ENCODE data around the gene FGFBP1.

The FGFBP1 gene

DNA sequence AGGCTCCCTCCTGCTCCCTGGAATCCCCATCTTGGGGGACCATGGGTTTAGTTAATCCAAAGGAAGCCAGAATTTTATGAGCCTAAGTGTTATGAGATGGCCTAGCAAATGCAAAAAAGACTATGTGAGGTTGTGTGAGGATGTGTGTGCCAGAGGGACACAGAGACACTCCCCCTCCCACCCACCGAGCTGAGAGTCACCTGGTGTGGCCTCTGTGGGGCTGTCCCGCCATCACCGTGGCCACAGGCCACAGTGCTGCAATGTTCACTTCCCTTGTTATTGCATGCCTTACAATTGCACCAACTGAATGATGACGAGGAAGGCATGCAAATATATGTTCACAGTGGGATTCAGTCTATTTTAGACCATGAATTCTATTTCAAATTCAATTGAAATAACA, 25.0 kb upstream of the FGFBP1 start:
- Histone ChIP-seq H3K9me3 (ENCODE audit: insufficient read depth, low read depth, low read length) (peaks cover 4% of the 10 kb centered on the region), H3K27me3 (ENCODE audit: insufficient read depth, low read length) (no peaks in the 10 kb centered on the region), H3K4me3 (ENCODE audit: low read length) (no peak overlapping the region), H3K36me3 (ENCODE audit: insufficient read depth, low read length) (peaks cover 9% of the 10 kb centered on the region), H3K9ac (ENCODE audit: low read depth, low read length) (no peak overlapping the region), H3K4me1 (ENCODE audit: insufficient read depth, low read length) (no peaks in the 10 kb centered on the region), H3K27ac (ENCODE audit: low read depth, low read length) (no peak overlapping the region)
- WGBS = 90% methylated on average over 4 of the region's 4 CpGs

DNA sequence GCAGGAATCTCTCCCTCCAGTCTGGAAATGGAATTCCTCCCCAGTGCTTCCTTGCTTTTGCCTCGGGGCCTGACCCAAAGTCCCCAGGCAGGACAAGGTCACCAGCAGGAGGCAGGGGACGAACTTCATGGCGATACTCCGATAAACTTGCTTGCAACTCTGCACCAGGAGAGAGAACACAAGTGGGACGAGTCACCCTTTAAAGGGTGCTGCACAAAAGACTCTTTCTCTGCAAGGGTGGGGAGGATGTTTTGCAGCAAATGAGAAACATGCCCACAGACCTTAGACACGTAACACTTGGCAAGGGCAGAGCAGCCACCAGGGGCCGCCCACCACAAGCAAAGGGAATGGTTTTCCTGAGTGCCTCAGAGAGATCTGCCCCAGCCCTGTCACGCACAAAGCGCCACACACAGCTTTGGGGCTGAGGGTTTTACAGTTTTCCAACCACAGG, 24.5 kb upstream of the FGFBP1 start, which contains the start of gene FGFBP2:
TSS of gene FGFBP2 (minus strand) at position 175 of the 451 bp plus-strand sequence. CDS start at position 129, 46 bp downstream.
- peaks cover 4% of the 10 kb centered on the region; the same call in 1 of the 2 replicates for H3K36me3 ChIP-seq (ENCODE audit: insufficient read depth, low read length)
- H3K27ac ChIP-seq (ENCODE audit: low read depth, low read length) = no peak within 1 kb of the TSS
- no peak within 1 kb of the TSS for H3K4me3 ChIP-seq (ENCODE audit: low read length)
- peaks cover 3% of the 10 kb centered on the region; the same call in 1 of the 2 replicates for H3K4me1 ChIP-seq (ENCODE audit: insufficient read depth, low read length)
- H3K9me3 ChIP-seq (ENCODE audit: insufficient read depth, low read depth, low read length) = peaks cover 4% of the 10 kb centered on the region
- no peaks in the 10 kb centered on the region for H3K27me3 ChIP-seq (ENCODE audit: insufficient read depth, low read length)
- WGBS = 58% methylated on average over 9 of the region's 9 CpGs
- H3K9ac ChIP-seq (ENCODE audit: low read depth, low read length) = no peak within 1 kb of the TSS

GRCh38 chr4:15961781-15962510, 23.4 kb upstream of the FGFBP1 start:
- WGBS = 91% methylated on average over 16 of the region's 16 CpGs
- H3K9me3 ChIP-seq (ENCODE audit: insufficient read depth, low read depth, low read length) = peaks cover 4% of the 10 kb centered on the region
- no peaks in the 10 kb centered on the region for H3K36me3 ChIP-seq (ENCODE audit: insufficient read depth, low read length)
- H3K27ac ChIP-seq (ENCODE audit: low read depth, low read length) = no peak overlapping the region
- H3K9ac ChIP-seq (ENCODE audit: low read depth, low read length) = no peak overlapping the region
- H3K4me1 ChIP-seq (ENCODE audit: insufficient read depth, low read length) = peaks cover 7% of the 10 kb centered on the region; the same call in 1 of the 2 replicates
- no peak overlapping the region for H3K4me3 ChIP-seq (ENCODE audit: low read length)
- H3K27me3 ChIP-seq (ENCODE audit: insufficient read depth, low read length) = no peaks in the 10 kb centered on the region

DNA sequence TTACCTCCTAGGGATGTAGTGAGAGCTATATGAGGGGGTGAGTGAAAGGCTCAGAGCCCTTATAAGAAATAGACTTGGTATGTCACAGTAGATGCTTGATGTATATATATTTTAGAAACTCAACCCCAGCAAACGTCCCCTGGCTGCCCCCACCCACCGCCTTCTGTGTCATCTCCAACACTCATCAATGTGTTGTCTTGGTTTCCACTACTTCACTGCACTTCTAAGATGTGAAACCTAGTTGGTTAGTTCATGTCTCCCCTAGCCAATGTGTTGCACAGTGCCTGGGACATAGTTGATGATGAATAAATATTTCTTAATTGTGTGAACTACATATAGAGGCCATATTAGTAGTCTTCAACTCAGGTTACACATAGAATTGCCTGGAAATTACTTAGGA, 20.0 kb upstream of the FGFBP1 start:
- Histone ChIP-seq H3K4me1 (ENCODE audit: insufficient read depth, low read length) (peaks cover 7% of the 10 kb centered on the region; the same call in 1 of the 2 replicates), H3K27ac (ENCODE audit: low read depth, low read length) (no peak overlapping the region), H3K9me3 (ENCODE audit: insufficient read depth, low read depth, low read length) (peaks cover 16% of the 10 kb centered on the region; the same call in 1 of the 2 replicates), H3K36me3 (ENCODE audit: insufficient read depth, low read length) (no peaks in the 10 kb centered on the region), H3K4me3 (ENCODE audit: low read length) (no peak overlapping the region), H3K9ac (ENCODE audit: low read depth, low read length) (no peak overlapping the region), H3K27me3 (ENCODE audit: insufficient read depth, low read length) (no peaks in the 10 kb centered on the region)
- 77% methylated on average over 2 of the region's 2 CpGs for WGBS

DNA sequence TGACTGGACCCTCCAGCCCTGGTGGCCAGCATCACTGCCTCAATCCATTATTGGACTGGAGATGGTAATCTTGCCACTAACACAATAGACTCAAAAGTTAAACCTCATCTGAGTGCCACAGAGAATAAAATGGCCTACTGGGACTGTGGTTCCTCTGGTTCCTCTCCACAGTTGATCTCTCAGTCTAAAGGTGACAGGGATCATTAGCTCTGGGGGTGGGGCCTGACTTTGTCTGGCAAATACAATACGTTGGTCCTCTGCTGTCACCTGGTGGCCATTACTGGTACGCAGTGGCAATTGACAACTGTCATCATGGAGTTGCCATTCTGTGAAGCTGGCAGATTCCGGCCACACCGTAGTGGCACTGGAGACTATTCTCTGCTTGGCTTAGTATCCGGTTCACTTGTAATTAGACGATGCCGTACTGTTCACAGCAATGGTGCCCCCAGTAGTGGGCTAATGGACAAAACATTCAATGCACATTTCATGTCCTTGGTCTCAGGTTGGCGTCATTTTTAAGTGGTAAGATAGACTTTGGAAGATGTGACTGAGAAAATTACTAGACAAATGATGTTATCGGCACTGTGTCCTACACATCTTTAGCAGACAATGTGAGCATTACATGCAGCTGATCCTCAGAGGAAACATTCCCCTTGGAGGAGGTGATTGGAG, 17.8 kb upstream of the FGFBP1 start:
- no peaks in the 10 kb centered on the region for H3K36me3 ChIP-seq (ENCODE audit: insufficient read depth, low read length)
- H3K27ac ChIP-seq (ENCODE audit: low read depth, low read length) = no peak overlapping the region
- peaks cover 18% of the 10 kb centered on the region; the same call in 1 of the 2 replicates for H3K9me3 ChIP-seq (ENCODE audit: insufficient read depth, low read depth, low read length)
- no peaks in the 10 kb centered on the region for H3K27me3 ChIP-seq (ENCODE audit: insufficient read depth, low read length)
- no peak overlapping the region for H3K9ac ChIP-seq (ENCODE audit: low read depth, low read length)
- H3K4me3 ChIP-seq (ENCODE audit: low read length) = no peak overlapping the region
- 59% methylated on average over 9 of the region's 9 CpGs for WGBS
- H3K4me1 ChIP-seq (ENCODE audit: insufficient read depth, low read length) = peaks cover 7% of the 10 kb centered on the region; the same call in 1 of the 2 replicates

GRCh38 chr4:15955670-15956069, 17.1 kb upstream of the FGFBP1 start:
- H3K4me1 ChIP-seq (ENCODE audit: insufficient read depth, low read length) = peaks cover 7% of the 10 kb centered on the region; the same call in 1 of the 2 replicates
- no peak overlapping the region for H3K4me3 ChIP-seq (ENCODE audit: low read length)
- no peak overlapping the region for H3K9ac ChIP-seq (ENCODE audit: low read depth, low read length)
- H3K9me3 ChIP-seq (ENCODE audit: insufficient read depth, low read depth, low read length) = peaks cover 18% of the 10 kb centered on the region; the same call in 1 of the 2 replicates
- no peak overlapping the region for H3K27ac ChIP-seq (ENCODE audit: low read depth, low read length)
- H3K36me3 ChIP-seq (ENCODE audit: insufficient read depth, low read length) = no peaks in the 10 kb centered on the region
- no peaks in the 10 kb centered on the region for H3K27me3 ChIP-seq (ENCODE audit: insufficient read depth, low read length)
- 89% methylated on average over 3 of the region's 3 CpGs for whole genome bisulfite sequencing

GRCh38 chr4:15953625-15954024, 15.1 kb upstream of the FGFBP1 start:
- Histone ChIP-seq H3K36me3 (ENCODE audit: insufficient read depth, low read length) (no peaks in the 10 kb centered on the region), H3K27me3 (ENCODE audit: insufficient read depth, low read length) (no peaks in the 10 kb centered on the region), H3K4me1 (ENCODE audit: insufficient read depth, low read length) (peaks cover 7% of the 10 kb centered on the region; the same call in 1 of the 2 replicates), H3K27ac (ENCODE audit: low read depth, low read length) (no peak overlapping the region), H3K4me3 (ENCODE audit: low read length) (no peak overlapping the region), H3K9ac (ENCODE audit: low read depth, low read length) (no peak overlapping the region), H3K9me3 (ENCODE audit: insufficient read depth, low read depth, low read length) (peaks cover 18% of the 10 kb centered on the region; the same call in 1 of the 2 replicates)
- WGBS = 96% methylated on average over 2 of the region's 5 CpGs

GRCh38 chr4:15951781-15952180, 13.2 kb upstream of the FGFBP1 start:
- H3K4me3 ChIP-seq (ENCODE audit: low read length) = no peak overlapping the region
- H3K27ac ChIP-seq (ENCODE audit: low read depth, low read length) = no peak overlapping the region
- no peaks in the 10 kb centered on the region for H3K27me3 ChIP-seq (ENCODE audit: insufficient read depth, low read length)
- H3K4me1 ChIP-seq (ENCODE audit: insufficient read depth, low read length) = no peaks in the 10 kb centered on the region
- H3K9ac ChIP-seq (ENCODE audit: low read depth, low read length) = no peak overlapping the region
- H3K36me3 ChIP-seq (ENCODE audit: insufficient read depth, low read length) = no peaks in the 10 kb centered on the region
- peaks cover 18% of the 10 kb centered on the region; the same call in 1 of the 2 replicates for H3K9me3 ChIP-seq (ENCODE audit: insufficient read depth, low read depth, low read length)

DNA sequence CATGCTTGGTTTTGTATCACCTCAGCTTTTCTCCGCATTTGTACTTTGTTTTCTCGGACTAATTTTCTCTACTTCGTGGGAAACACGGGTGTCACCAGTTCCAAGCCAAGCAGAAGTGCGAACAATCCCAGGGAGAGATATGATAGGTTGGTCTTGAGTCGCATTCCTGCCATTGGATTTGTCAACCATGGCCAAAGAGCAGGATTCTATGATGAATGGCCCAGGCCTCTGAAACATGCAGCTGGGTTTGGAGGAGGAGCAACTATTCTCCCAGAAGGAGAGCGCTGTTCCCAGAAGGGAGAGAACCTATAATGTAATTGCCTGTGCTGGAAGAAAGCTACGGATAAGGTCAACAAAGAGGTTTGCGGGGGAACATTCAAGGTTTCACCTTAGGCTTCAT, 10.3 kb upstream of the FGFBP1 start:
- Histone ChIP-seq H3K27me3 (ENCODE audit: insufficient read depth, low read length) (no peaks in the 10 kb centered on the region), H3K4me3 (ENCODE audit: low read length) (no peak overlapping the region), H3K9me3 (ENCODE audit: insufficient read depth, low read depth, low read length) (peaks cover 5% of the 10 kb centered on the region; the same call in 1 of the 2 replicates), H3K9ac (ENCODE audit: low read depth, low read length) (no peak overlapping the region), H3K36me3 (ENCODE audit: insufficient read depth, low read length) (no peaks in the 10 kb centered on the region), H3K4me1 (ENCODE audit: insufficient read depth, low read length) (no peaks in the 10 kb centered on the region), H3K27ac (ENCODE audit: low read depth, low read length) (no peak overlapping the region)
- WGBS = 92% methylated on average over 9 of the region's 9 CpGs

- Histone ChIP-seq H3K27ac (ENCODE audit: low read depth, low read length) (no peak overlapping the region), H3K4me3 (ENCODE audit: low read length) (no peak overlapping the region), H3K4me1 (ENCODE audit: insufficient read depth, low read length) (no peaks in the 10 kb centered on the region), H3K9me3 (ENCODE audit: insufficient read depth, low read depth, low read length) (no peaks in the 10 kb centered on the region), H3K36me3 (ENCODE audit: insufficient read depth, low read length) (no peaks in the 10 kb centered on the region), H3K27me3 (ENCODE audit: insufficient read depth, low read length) (no peaks in the 10 kb centered on the region), H3K9ac (ENCODE audit: low read depth, low read length) (no peak overlapping the region)
- 93% methylated on average over 8 of the region's 8 CpGs for WGBS
Observed at GRCh38 chr4:15947684-15948083, 9.1 kb upstream of the FGFBP1 start.

GRCh38 chr4:15945516-15945915, 7.0 kb upstream of the FGFBP1 start:
- Histone ChIP-seq H3K36me3 (ENCODE audit: insufficient read depth, low read length) (no peaks in the 10 kb centered on the region), H3K4me3 (ENCODE audit: low read length) (no peak overlapping the region), H3K9ac (ENCODE audit: low read depth, low read length) (no peak overlapping the region), H3K27ac (ENCODE audit: low read depth, low read length) (no peak overlapping the region), H3K27me3 (ENCODE audit: insufficient read depth, low read length) (no peaks in the 10 kb centered on the region), H3K9me3 (ENCODE audit: insufficient read depth, low read depth, low read length) (no peaks in the 10 kb centered on the region), H3K4me1 (ENCODE audit: insufficient read depth, low read length) (no peaks in the 10 kb centered on the region)
- WGBS = 76% methylated on average over 1 of the region's 1 CpG

Data from HUES64 (cell line).